GM23248 (cell line): ENCODE data around the gene VARS2. TPM values are rescaled to one million over a fixed set of nuclear protein-coding genes. Genes with fewer than 3 reads are reported as not detected.

Experiments used
- DNase-seq: peaks from one replicate; pipeline ENCODE4 v3.0.0-alpha.2; 2015
- H2AFZ ChIP-seq: fragments of 200-600 bp; sonication (generic); 2 replicates; pipeline ENCODE4 v1.6.1; 2016; ENCODE audit warnings: antibody characterized with exemption
- H3F3A ChIP-seq: fragments of 200-600 bp; sonication (generic); 2 replicates; pipeline ENCODE4 v1.6.1; 2016; ENCODE audit warnings: mild to moderate bottlenecking, antibody characterized with exemption, mixed run types; ENCODE audit not compliant: insufficient read depth
- H3K27ac ChIP-seq: fragments of 200-600 bp; sonication (generic); 2 replicates; pipeline ENCODE4 v1.5.1; 2016; ENCODE audit warnings: mild to moderate bottlenecking
- H3K27me3 ChIP-seq: fragments of 200-600 bp; sonication (generic); replicated peaks from 2 replicates; pipeline ENCODE4 v1.6.1; 2016; ENCODE audit warnings: mild to moderate bottlenecking; ENCODE audit not compliant: insufficient read depth
- H3K36me3 ChIP-seq: fragments of 200-600 bp; sonication (generic); 2 replicates; pipeline ENCODE4 v1.6.1; 2016; ENCODE audit warnings: low read depth, mild to moderate bottlenecking
- H3K4me1 ChIP-seq: fragments of 200-600 bp; sonication (generic); 2 replicates; pipeline ENCODE4 v1.6.1; 2016; ENCODE audit warnings: mild to moderate bottlenecking; ENCODE audit not compliant: insufficient read depth
- H3K4me2 ChIP-seq: fragments of 200-600 bp; sonication (generic); one replicate; pipeline ENCODE4 v1.6.1; 2016; ENCODE audit warnings: mild to moderate bottlenecking; ENCODE audit not compliant: unreplicated experiment
- H3K4me3 ChIP-seq: fragments of 200-600 bp; sonication (generic); 2 replicates; pipeline ENCODE4 v1.5.1; 2016; ENCODE audit warnings: mild to moderate bottlenecking
- H3K79me2 ChIP-seq: fragments of 200-600 bp; sonication (generic); 2 replicates; pipeline ENCODE4 v1.6.1; 2016; ENCODE audit warnings: mild to moderate bottlenecking; ENCODE audit not compliant: insufficient read depth
- H3K9ac ChIP-seq: fragments of 200-600 bp; sonication (generic); 2 replicates; pipeline ENCODE4 v1.6.1; 2016; ENCODE audit warnings: mild to moderate bottlenecking
- H3K9me2 ChIP-seq: fragments of 200-600 bp; sonication (generic); 2 replicates; pipeline ENCODE4 v1.6.1; 2016; ENCODE audit warnings: mixed run types, mild to moderate bottlenecking, moderate library complexity; ENCODE audit not compliant: insufficient read depth
- H3K9me3 ChIP-seq: fragments of 200-600 bp; sonication (generic); one replicate; pipeline ENCODE4 v1.6.1; 2017; ENCODE audit warnings: low read depth
- H4K20me1 ChIP-seq: fragments of 200-600 bp; sonication (generic); 2 replicates; pipeline ENCODE4 v1.6.0; 2016; ENCODE audit not compliant: insufficient read depth
- EZH2 ChIP-seq: fragments of 200-600 bp; sonication (generic); IDR thresholded peaks from 2 replicates; pipeline ENCODE4 v1.6.1; 2018; ENCODE audit warnings: antibody characterized with exemption, mild to moderate bottlenecking; ENCODE audit not compliant: insufficient read depth, poor library complexity, severe bottlenecking
- EZH2phosphoT487 ChIP-seq: fragments of 200-600 bp; sonication (generic); IDR thresholded peaks from 2 replicates; pipeline ENCODE4 v1.6.1; 2018; ENCODE audit warnings: antibody characterized with exemption, moderate library complexity, mild to moderate bottlenecking, low read depth; ENCODE audit not compliant: insufficient read depth
- WGBS, 2 experiments: methylation state at CpG; one replicate each; pipeline ENCODE4 v1.1.6; 2015 to 2017; ENCODE audit warnings: low lambda C conversion rate in 2 of 2, low coverage in 1 of 2; ENCODE audit errors: missing lambda C conversion rate in 2 of 2; 5-methylcytosine and 5-hydroxymethylcytosine counted together
- in situ Hi-C: fragments of 300-500 bp; cut with MboI; formaldehyde crosslinking; loops from 2 replicates; pipeline ENCODE4 v1.15.0; 2020
- polyA plus RNA-seq: library from polyadenylated mRNA; unstranded; fragments of >200 nt; fragmentation: Nextera tagmentation; extraction: Ambion mirVana; gene quantifications from 2 replicates; pipeline ENCODE4 v1.2.1, GENCODE V29; 2016
- total RNA-seq: library from RNA; depleted of rRNA; stranded (reverse); fragments of >200 nt; shearing (Covaris generic); gene quantifications from 2 replicates; pipeline ENCODE4 v1.2.3, GENCODE V29; 2014

VARS2 gene
- total and polyA plus RNA-seq, 2 experiments from 2014 or later, result 9.9 to 20.8 TPM

DNA sequence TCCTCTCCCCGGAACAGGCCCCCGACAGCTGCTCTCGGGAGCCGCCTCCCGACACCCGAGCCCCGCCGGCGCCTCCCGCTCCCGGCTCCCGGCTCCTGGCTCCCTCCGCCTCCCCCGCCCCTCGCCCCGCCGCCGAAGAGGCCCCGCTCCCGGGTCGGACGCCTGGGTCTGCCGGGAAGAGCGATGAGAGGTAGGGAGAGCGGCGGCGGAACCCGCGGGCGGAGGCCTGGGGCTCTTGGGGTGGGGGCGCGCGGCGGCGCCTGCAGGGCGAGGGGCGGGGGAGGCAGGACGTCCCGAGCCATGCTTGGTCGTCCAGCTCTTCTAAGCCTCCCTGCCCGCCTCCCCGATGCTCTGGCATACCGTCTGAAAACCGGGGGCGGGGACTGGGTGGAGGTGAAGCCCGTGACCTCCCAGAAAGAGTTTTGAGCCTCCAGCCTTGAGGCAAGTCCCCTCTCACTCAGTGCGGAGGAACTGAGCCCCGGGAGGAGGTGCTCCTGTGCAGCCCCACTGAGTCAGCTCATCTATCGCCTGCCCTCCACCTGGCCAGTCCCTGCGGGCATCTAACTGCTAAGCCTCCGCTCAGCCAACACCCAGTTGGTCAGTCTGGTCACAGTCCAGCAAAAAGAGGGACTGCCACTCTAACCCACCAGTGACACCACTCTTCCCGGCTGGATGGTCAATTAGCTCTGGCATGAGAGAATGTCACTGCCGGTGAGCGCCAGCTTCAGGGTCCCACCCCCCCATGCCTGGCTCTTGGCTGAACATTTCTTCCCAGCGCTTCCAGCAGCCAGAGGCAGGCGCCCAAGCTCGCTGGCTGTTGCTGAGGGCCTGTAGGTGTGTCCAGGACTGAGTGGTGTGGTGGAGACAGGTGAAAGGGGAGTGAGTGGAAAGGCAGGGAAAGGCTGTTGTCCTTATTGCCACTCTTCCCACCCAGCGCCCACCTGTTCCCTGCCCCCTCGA is 29.2 kb upstream of the VARS2 start:
- H4K20me1 ChIP-seq, result no peaks in the 10 kb centered on the region
- no peaks in the 10 kb centered on the region for H3K36me3 ChIP-seq
- H3K9ac ChIP-seq, result peak overlapping the region; percentile 74
- 2 to 3% methylated on average over 27 to 49 of the region's 59 CpGs for WGBS, 2 experiments
- H3K27ac ChIP-seq, result peak overlapping the region; percentile 89
- peak overlapping the region; percentile 72 for H3K4me3 ChIP-seq
- no peak for TF ChIP-seq EZH2phosphoT487
- TF ChIP-seq EZH2, result no peak
- in situ Hi-C loops, result no loop called here
- H3K4me2 ChIP-seq, result peak overlapping the region; percentile 84
- DNase-seq, result peak; percentile 75
- peaks cover 35% of the 10 kb centered on the region for H3K4me1 ChIP-seq
- peak overlapping the region; percentile 69 for H2AFZ ChIP-seq
- peaks cover 25% of the 10 kb centered on the region for H3K79me2 ChIP-seq
- no peaks in the 10 kb centered on the region for H3K9me2 ChIP-seq
- H3F3A ChIP-seq, result peaks cover 31% of the 10 kb centered on the region
- H3K27me3 ChIP-seq, result no peaks in the 10 kb centered on the region
- no peaks in the 10 kb centered on the region for H3K9me3 ChIP-seq

DNA sequence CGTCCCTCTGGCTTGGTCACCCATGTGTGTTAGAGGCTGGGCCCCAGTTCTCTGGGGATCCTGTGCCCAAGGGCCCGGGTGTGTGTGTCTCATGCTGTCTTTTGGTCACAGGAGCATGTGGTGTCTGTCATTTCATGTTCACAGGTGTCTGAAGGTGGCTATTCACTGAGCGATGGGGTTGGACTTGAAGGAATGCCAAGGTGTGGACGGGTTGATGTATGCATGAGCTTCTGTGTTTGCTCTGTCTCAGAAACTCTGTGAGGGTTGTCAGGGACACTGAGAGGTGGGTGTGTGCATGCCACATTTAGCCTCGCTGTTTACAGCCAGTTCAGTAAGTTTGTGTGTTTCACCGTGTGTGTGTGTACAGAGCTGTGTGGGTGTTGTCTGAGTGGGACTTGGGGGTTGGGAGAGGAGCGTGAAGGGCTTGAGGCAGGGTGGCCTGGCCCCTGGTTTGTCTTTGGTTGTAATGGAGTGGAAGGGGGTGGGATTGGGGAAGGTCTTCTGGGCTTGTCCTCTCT is 28.5 kb upstream of the VARS2 start:
- H3F3A ChIP-seq, result peaks cover 31% of the 10 kb centered on the region
- in situ Hi-C loops, result no loop called here
- peaks cover 29% of the 10 kb centered on the region for H3K79me2 ChIP-seq
- H3K9me2 ChIP-seq, result no peaks in the 10 kb centered on the region
- no peaks in the 10 kb centered on the region for H3K9me3 ChIP-seq
- peak overlapping the region; percentile 21 for H2AFZ ChIP-seq
- no peaks in the 10 kb centered on the region for H3K36me3 ChIP-seq
- peak overlapping the region; percentile 74 for H3K9ac ChIP-seq
- WGBS, 2 experiments, result 4 to 5% methylated on average over 7 of the region's 7 CpGs
- peak overlapping the region; percentile 89 for H3K27ac ChIP-seq
- no peaks in the 10 kb centered on the region for H3K27me3 ChIP-seq
- H3K4me2 ChIP-seq, result peak overlapping the region; percentile 84
- peak overlapping the region; percentile 72 for H3K4me3 ChIP-seq
- H3K4me1 ChIP-seq, result peaks cover 35% of the 10 kb centered on the region
- H4K20me1 ChIP-seq, result no peaks in the 10 kb centered on the region
- TF ChIP-seq EZH2 (no peak), EZH2phosphoT487 (no peak)
- DNase-seq, result peak; percentile 60

DNA sequence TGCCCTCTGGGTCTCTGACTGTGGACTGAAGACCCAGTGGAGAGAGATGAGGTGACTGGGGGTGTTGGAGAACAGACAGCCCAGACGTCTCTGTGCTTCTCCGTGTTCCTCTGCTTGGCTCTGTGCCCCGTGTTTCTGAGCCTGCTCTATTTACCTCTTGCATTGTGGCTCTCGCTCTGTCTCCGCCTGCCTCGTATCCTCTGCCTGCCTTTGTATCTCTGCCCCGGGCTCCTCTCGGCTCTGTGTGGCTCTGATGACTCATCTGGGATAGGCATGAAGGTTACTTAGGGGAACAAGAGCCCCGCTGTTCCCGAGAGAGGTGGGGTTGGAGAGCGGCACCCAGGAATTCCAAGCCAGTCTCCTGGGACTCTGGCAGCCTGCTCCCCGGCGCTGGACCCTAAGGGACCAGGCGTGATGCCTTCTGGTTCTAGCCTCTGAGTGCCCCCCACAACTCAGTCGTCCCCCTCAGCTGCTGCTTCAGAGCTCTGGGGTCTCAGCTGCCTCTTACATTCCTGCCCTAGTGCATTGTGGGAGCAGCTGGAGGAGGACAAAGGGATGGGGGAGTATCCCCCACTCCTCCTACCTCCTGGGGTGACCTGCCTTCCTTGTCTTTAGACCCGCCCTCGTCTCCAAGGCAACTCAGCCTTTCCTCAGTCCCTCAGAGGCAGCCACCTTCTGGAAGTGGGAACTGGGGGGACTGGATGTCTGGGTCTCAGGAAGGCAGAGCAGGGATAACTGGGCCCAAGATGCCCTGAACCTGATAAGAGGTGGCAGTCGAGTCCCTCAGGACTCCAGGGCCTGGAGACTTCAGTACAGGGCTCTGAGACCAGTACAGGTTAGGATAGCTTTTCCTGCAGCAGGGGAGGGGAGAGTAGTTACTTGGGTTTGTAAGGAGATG is 27.8 kb upstream of the VARS2 start:
- H2AFZ ChIP-seq, result peak overlapping the region; percentile 21
- peaks cover 29% of the 10 kb centered on the region for H3K79me2 ChIP-seq
- no peaks in the 10 kb centered on the region for H3K9me3 ChIP-seq
- peaks cover 35% of the 10 kb centered on the region for H3K4me1 ChIP-seq
- peak overlapping the region; percentile 72 for H3K4me3 ChIP-seq
- WGBS, 2 experiments, result 21 to 22% methylated on average over 18 of the region's 18 CpGs
- H4K20me1 ChIP-seq, result no peaks in the 10 kb centered on the region
- peak; percentile 93 for DNase-seq
- no peak for TF ChIP-seq EZH2phosphoT487
- TF ChIP-seq EZH2, result no peak
- peak overlapping the region; percentile 89 for H3K27ac ChIP-seq
- H3F3A ChIP-seq, result peaks cover 31% of the 10 kb centered on the region
- no peaks in the 10 kb centered on the region for H3K36me3 ChIP-seq
- H3K9me2 ChIP-seq, result no peaks in the 10 kb centered on the region
- peak overlapping the region; percentile 84 for H3K4me2 ChIP-seq
- in situ Hi-C loops, result no loop called here
- H3K27me3 ChIP-seq, result no peaks in the 10 kb centered on the region
- peak overlapping the region; percentile 74 for H3K9ac ChIP-seq

DNA sequence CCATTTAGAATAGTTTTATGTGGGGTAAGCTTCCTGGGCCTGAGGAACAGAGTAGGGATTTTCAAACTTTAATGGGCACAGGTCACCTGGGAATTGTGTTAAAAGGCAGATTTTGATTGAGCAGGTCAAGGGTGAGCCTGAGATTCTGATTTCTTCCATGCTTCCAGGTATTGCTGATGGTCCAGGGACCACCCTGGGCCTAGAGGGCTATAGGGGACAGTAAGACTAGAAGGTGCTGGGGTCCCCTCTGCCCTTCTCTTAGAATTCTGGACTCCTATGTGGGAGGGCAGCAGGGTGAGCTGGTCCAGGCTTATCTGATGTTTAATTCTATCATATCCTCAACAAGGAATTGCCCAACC is 27.2 kb upstream of the VARS2 start:
- Histone ChIP-seq H3K4me2 (peak overlapping the region; percentile 57), H3K4me3 (no peak overlapping the region), H3K4me1 (peaks cover 35% of the 10 kb centered on the region)

More for the DNA sequence above, 27.2 kb upstream of the VARS2 start:
- no peak overlapping the region for H2AFZ ChIP-seq
- peak overlapping the region; percentile 89 for H3K27ac ChIP-seq
- no peaks in the 10 kb centered on the region for H3K9me3 ChIP-seq
- H3K79me2 ChIP-seq, result peaks cover 29% of the 10 kb centered on the region
- H3K9me2 ChIP-seq, result no peaks in the 10 kb centered on the region
- no peaks in the 10 kb centered on the region for H4K20me1 ChIP-seq
- no peaks in the 10 kb centered on the region for H3K36me3 ChIP-seq
- no peaks in the 10 kb centered on the region for H3K27me3 ChIP-seq
- in situ Hi-C loops, result no loop called here
- TF ChIP-seq EZH2phosphoT487, result no peak
- no peak for TF ChIP-seq EZH2
- peak overlapping the region; percentile 74; the same call in 1 of the 2 replicates for H3K9ac ChIP-seq
- no peak for DNase-seq
- peaks cover 31% of the 10 kb centered on the region for H3F3A ChIP-seq
